Prostate gland (tissue), 2 donors: ENCODE measurements around the gene FAM53B.

ENCODE experiments used
- POLR2A ChIP-seq: fragments of 450-650 bp; IDR thresholded peaks from one replicate; pipeline ENCODE4 v1.6.1; 2016; ENCODE audit warnings: antibody characterized with exemption, mild to moderate bottlenecking
- POLR2AphosphoS5 ChIP-seq: sonication (generic); formaldehyde crosslinking; IDR thresholded peaks from one replicate; pipeline ENCODE4 v1.6.1; 2017; ENCODE audit warnings: antibody characterized with exemption
- TF ChIP-seq, protein P1 (sequence below), 4 experiments: fragments of 200-600 bp in 2 of 4; fragments of 450-650 bp in 2 of 4; sonication (generic) in 2 of 4; IDR thresholded peaks; 1 replicate in 3 of 4; 2 replicates in 1 of 4; pipeline ENCODE4 v1.5.1; 2016 to 2019; ENCODE audit warnings: antibody characterized with exemption in 4 of 4, mild to moderate bottlenecking in 2 of 4, moderate library complexity in 2 of 4

DNA sequence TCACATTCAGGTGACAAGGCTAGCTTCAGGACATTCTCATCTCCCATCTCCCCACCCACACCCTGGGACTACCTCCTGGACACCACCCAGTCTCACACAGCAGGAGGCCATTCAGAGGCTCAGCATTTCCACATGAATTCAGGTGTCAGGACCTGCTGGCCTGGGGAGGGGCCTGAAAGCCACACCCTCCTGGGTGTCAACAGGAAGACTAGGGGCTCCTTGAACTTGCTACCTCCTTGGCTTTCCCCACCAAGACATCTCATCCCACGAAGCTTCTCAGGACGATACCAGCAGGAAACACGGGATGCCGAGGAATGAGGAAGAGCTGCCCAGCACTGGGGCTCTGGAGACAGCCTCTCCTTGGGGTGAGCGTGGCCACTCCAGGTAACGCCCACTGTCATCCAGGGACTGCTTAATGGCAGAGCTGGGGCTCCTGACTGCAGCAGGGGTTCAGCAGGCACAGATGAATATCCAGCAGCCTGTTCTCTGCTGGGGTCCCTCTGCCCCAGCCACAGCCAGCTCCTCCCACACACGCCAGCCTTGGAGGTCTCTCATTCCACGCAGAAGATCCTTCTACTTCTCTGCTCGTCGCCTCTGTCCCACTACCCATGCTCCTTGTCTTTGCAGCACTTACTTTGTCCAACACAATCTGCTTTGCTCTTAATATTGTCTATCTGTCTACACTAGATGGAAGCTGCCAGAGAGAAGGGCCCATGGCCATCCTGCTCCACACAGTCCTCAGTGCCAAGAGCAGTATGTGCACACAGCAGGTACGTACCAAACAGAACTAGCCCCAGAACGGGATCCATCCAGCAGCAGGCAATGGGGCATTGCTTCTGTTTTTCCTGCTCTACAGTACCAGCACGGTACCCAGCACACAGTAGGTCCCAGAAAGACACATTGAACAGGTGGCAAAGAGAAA, 88.7 kb downstream of the FAM53B start:
- TF ChIP-seq, protein P1, sequence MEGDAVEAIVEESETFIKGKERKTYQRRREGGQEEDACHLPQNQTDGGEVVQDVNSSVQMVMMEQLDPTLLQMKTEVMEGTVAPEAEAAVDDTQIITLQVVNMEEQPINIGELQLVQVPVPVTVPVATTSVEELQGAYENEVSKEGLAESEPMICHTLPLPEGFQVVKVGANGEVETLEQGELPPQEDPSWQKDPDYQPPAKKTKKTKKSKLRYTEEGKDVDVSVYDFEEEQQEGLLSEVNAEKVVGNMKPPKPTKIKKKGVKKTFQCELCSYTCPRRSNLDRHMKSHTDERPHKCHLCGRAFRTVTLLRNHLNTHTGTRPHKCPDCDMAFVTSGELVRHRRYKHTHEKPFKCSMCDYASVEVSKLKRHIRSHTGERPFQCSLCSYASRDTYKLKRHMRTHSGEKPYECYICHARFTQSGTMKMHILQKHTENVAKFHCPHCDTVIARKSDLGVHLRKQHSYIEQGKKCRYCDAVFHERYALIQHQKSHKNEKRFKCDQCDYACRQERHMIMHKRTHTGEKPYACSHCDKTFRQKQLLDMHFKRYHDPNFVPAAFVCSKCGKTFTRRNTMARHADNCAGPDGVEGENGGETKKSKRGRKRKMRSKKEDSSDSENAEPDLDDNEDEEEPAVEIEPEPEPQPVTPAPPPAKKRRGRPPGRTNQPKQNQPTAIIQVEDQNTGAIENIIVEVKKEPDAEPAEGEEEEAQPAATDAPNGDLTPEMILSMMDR (IDR thresholded peaks at IDR 0.05): no peak
- TF ChIP-seq POLR2AphosphoS5: no peak
- TF ChIP-seq POLR2A: no peak
